ENCODE data around the gene ROGDI.

DNA sequence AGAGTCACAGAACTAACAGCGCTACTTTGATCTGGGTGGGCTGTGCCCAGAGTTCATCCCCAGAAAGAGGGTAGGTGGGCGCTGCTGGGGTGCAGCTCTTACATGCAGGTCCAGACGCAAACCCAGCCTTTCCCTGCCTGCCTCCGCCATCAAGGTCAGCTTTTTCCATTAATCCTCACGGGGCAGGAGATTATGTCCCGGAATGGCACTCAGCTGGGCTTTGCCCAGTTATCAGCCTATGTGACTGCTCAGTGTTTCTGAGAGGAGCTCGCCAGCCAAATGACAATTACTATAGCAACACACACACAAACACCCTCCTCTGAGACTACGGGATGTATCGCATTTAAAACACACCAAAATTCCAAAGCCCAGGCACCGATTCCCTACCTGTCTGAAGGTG lies 24.5 kb upstream of the ROGDI start:
- TF ChIP-seq, protein P1, sequence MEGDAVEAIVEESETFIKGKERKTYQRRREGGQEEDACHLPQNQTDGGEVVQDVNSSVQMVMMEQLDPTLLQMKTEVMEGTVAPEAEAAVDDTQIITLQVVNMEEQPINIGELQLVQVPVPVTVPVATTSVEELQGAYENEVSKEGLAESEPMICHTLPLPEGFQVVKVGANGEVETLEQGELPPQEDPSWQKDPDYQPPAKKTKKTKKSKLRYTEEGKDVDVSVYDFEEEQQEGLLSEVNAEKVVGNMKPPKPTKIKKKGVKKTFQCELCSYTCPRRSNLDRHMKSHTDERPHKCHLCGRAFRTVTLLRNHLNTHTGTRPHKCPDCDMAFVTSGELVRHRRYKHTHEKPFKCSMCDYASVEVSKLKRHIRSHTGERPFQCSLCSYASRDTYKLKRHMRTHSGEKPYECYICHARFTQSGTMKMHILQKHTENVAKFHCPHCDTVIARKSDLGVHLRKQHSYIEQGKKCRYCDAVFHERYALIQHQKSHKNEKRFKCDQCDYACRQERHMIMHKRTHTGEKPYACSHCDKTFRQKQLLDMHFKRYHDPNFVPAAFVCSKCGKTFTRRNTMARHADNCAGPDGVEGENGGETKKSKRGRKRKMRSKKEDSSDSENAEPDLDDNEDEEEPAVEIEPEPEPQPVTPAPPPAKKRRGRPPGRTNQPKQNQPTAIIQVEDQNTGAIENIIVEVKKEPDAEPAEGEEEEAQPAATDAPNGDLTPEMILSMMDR (IDR thresholded peaks at IDR 0.05), result no peak
- no peak for TF ChIP-seq POLR2A (IDR thresholded peaks at IDR 0.05)
